IMR-90 (cell line): ENCODE results near the gene ARL6IP5. TPM values are rescaled to one million over a fixed set of nuclear protein-coding genes. Genes with fewer than 3 reads are reported as not detected.

Source experiments
- ATAC-seq: fragments of 200-7000 bp; cut with Tn5 transposase; 2 replicates; pipeline ENCODE4 v1.9.1; 2020; ENCODE audit warnings: low read depth, mild to moderate bottlenecking, moderate library complexity
- BruUV-seq: library from RNA; stranded (reverse); fragments of 400-500 nt; replicated peaks from 2 replicates; lab custom pipeline; 2021; lab: Mats Ljungman, UMichigan
- CTCF ChIA-PET: fragments of 300-600 bp; formaldehyde crosslinking; extraction: SDS; loops from one replicate; lab custom pipeline; 2021; ENCODE audit warnings: antibody characterized with exemption; lab: Yijun Ruan, JAX
- POLR2A ChIA-PET: fragments of 300-600 bp; sonication (Branson Sonifier 250); formaldehyde crosslinking; loops from one replicate; lab custom pipeline; 2022; ENCODE audit warnings: antibody characterized with exemption; ENCODE audit not compliant: unreplicated experiment; lab: Charles Lee
- DNase-seq: peaks from one replicate; pipeline ENCODE4 v3.0.0; 2013
- H2AFZ ChIP-seq: replicated peaks from 2 replicates; pipeline ENCODE3; 2013; ENCODE audit warnings: low read length, mild to moderate bottlenecking; ENCODE audit not compliant: poor library complexity
- H2AK5ac ChIP-seq: 2 replicates; pipeline ENCODE4 v1.6.1; 2013; ENCODE audit warnings: low read depth, low read length, inconsistent platforms
- H2AK9ac ChIP-seq: replicated peaks from 2 replicates; pipeline ENCODE3; 2013; ENCODE audit warnings: mild to moderate bottlenecking, low read depth, low read length, moderate library complexity; ENCODE audit not compliant: poor library complexity
- H2BK120ac ChIP-seq: 2 replicates; pipeline ENCODE4 v1.6.1; 2013; ENCODE audit warnings: low read depth, low read length, inconsistent platforms
- H2BK15ac ChIP-seq: 3 replicates; pipeline ENCODE4 v1.6.1; 2013; ENCODE audit warnings: low read depth, low read length, inconsistent platforms
- H2BK20ac ChIP-seq: 2 replicates; pipeline ENCODE4 v1.6.1; 2013; ENCODE audit warnings: low read depth, mild to moderate bottlenecking, inconsistent platforms, low read length, moderate library complexity
- H2BK5ac ChIP-seq: 2 replicates; pipeline ENCODE4 v1.6.1; 2013; ENCODE audit warnings: mild to moderate bottlenecking, low read depth, low read length, inconsistent platforms; ENCODE audit not compliant: poor library complexity, severe bottlenecking
- H3K14ac ChIP-seq: replicated peaks from 2 replicates; pipeline ENCODE4 v1.6.1; 2013; ENCODE audit warnings: low read depth, low read length, inconsistent platforms
- H3K18ac ChIP-seq: 2 replicates; pipeline ENCODE4 v1.6.1; 2013; ENCODE audit warnings: low read depth, low read length, control low read depth
- H3K23ac ChIP-seq: 2 replicates; pipeline ENCODE4 v1.6.1; 2013; ENCODE audit warnings: low read depth, low read length, inconsistent platforms
- H3K27ac ChIP-seq: 2 replicates; pipeline ENCODE4 v1.5.1; 2013; ENCODE audit warnings: mild to moderate bottlenecking, control low read depth, low read length; ENCODE audit not compliant: insufficient read depth
- H3K27me3 ChIP-seq: 2 replicates; pipeline ENCODE4 v1.6.1; 2013; ENCODE audit warnings: low read length; ENCODE audit not compliant: control insufficient read depth, insufficient read depth
- H3K36me3 ChIP-seq: 2 replicates; pipeline ENCODE4 v1.6.1; 2013; ENCODE audit warnings: low read length, mixed read lengths; ENCODE audit not compliant: control insufficient read depth, insufficient read depth
- H3K4ac ChIP-seq: 2 replicates; pipeline ENCODE4 v1.6.1; 2013; ENCODE audit warnings: low read depth, low read length, inconsistent platforms
- H3K4me1 ChIP-seq: 2 replicates; pipeline ENCODE4 v1.6.1; 2013; ENCODE audit warnings: low read length, mixed read lengths; ENCODE audit not compliant: control insufficient read depth, insufficient read depth
- H3K4me2 ChIP-seq: 2 replicates; pipeline ENCODE4 v1.6.1; 2013; ENCODE audit warnings: low read depth, mild to moderate bottlenecking, control low read depth, low read length, moderate library complexity
- H3K4me3 ChIP-seq: 2 replicates; pipeline ENCODE4 v1.5.1; 2013; ENCODE audit warnings: low read depth, mild to moderate bottlenecking, control low read depth, low read length, moderate library complexity; ENCODE audit not compliant: insufficient read depth
- H3K56ac ChIP-seq: 2 replicates; pipeline ENCODE4 v1.6.1; 2013; ENCODE audit warnings: low read length, inconsistent platforms; ENCODE audit not compliant: insufficient read depth; ENCODE audit errors: extremely low read depth
- H3K79me1 ChIP-seq, 2 experiments: 2 replicates each; pipeline ENCODE4 v1.6.1; 2013; ENCODE audit warnings: low read length in 2 of 2, inconsistent platforms in 1 of 2, low read depth in 1 of 2
- H3K9ac ChIP-seq: 2 replicates; pipeline ENCODE4 v1.6.1; 2013; ENCODE audit warnings: low read depth, low read length, control low read depth
- H3K9me1 ChIP-seq: 2 replicates; pipeline ENCODE4 v1.6.1; 2013; ENCODE audit warnings: low read length, inconsistent platforms; ENCODE audit not compliant: insufficient read depth
- H3K9me3 ChIP-seq: 2 replicates; pipeline ENCODE4 v1.6.1; 2013; ENCODE audit warnings: low read length; ENCODE audit not compliant: control insufficient read depth, insufficient read depth
- H4K20me1 ChIP-seq: 2 replicates; pipeline ENCODE4 v1.6.1; 2013; ENCODE audit warnings: low read length, inconsistent platforms; ENCODE audit not compliant: insufficient read depth
- H4K5ac ChIP-seq: 2 replicates; pipeline ENCODE4 v1.6.1; 2013; ENCODE audit warnings: mild to moderate bottlenecking, low read depth, low read length, control low read depth
- H4K8ac ChIP-seq, 2 experiments: 2 replicates each; pipeline ENCODE4 v1.6.1; 2013; ENCODE audit warnings: low read depth in 2 of 2, low read length in 2 of 2, control low read depth in 1 of 2, inconsistent platforms in 1 of 2
- H4K91ac ChIP-seq: 2 replicates; pipeline ENCODE4 v1.6.1; 2013; ENCODE audit warnings: low read depth, low read length, inconsistent platforms; ENCODE audit not compliant: insufficient read depth
- BHLHE40 ChIP-seq: fragments of 150-350 bp; IDR thresholded peaks from 2 replicates; pipeline ENCODE4 v1.6.1; 2016; ENCODE audit warnings: mild to moderate bottlenecking, low read depth, low read length
- CEBPB ChIP-seq: IDR thresholded peaks from 2 replicates; pipeline ENCODE4 v1.6.1; 2012; ENCODE audit warnings: low read depth, low read length, improper control_type of control experiment
- CTCF ChIP-seq: conservative IDR thresholded peaks from 2 replicates; pipeline ENCODE4 v1.5.1; 2012; ENCODE audit warnings: mild to moderate bottlenecking, low read depth, low read length, improper control_type of control experiment
- ELK1 ChIP-seq: fragments of 150-350 bp; IDR thresholded peaks from 2 replicates; pipeline ENCODE4 v1.6.1; 2016; ENCODE audit warnings: low read depth, mild to moderate bottlenecking, low read length, moderate library complexity, borderline replicate concordance
- FOS ChIP-seq: fragments of 150-350 bp; IDR thresholded peaks from 2 replicates; pipeline ENCODE4 v1.6.1; 2016; ENCODE audit warnings: low read depth, low read length
- MAFK ChIP-seq: IDR thresholded peaks from 2 replicates; pipeline ENCODE4 v1.6.1; 2012; ENCODE audit warnings: low read depth, low read length, improper control_type of control experiment
- RAD21 ChIP-seq: IDR thresholded peaks from 2 replicates; pipeline ENCODE4 v1.6.1; 2012; ENCODE audit warnings: low read length, improper control_type of control experiment
- RCOR1 ChIP-seq: IDR thresholded peaks from 2 replicates; pipeline ENCODE4 v1.6.1; 2012; ENCODE audit warnings: mild to moderate bottlenecking, low read length, improper control_type of control experiment; ENCODE audit not compliant: insufficient replicate concordance
- SMC3 ChIP-seq: fragments of 150-350 bp; IDR thresholded peaks from 2 replicates; pipeline ENCODE4 v1.6.1; 2016; ENCODE audit warnings: low read depth, mild to moderate bottlenecking, antibody characterized with exemption, low read length, moderate library complexity
- USF2 ChIP-seq: fragments of 150-350 bp; IDR thresholded peaks from 2 replicates; pipeline ENCODE4 v1.6.1; 2017; ENCODE audit warnings: mild to moderate bottlenecking, antibody characterized with exemption, low read length, low read depth
- WGBS, 2 experiments: methylation state at CpG; one replicate each; pipeline versions ENCODE4 v1.1.5 to v1.1.7; 2013; ENCODE audit warnings: missing lambda C conversion rate in 2 of 2; ENCODE audit not compliant: insufficient read length in 1 of 2; ENCODE audit errors: extremely low coverage in 2 of 2; 5-methylcytosine and 5-hydroxymethylcytosine counted together
- dilution Hi-C: fragments of 300-500 bp; cut with HindIII; formaldehyde crosslinking; loops from one replicate; pipeline ENCODE4 v1.14.3; 2018; ENCODE audit warnings: low sequenced_read_pairs; ENCODE audit not compliant: unreplicated experiment
- in situ Hi-C: fragments of 300-500 bp; cut with MboI; formaldehyde crosslinking; loops from 3 replicates; pipeline ENCODE4 v1.14.3; 2019; ENCODE audit warnings: low sequenced_read_pairs, inconsistent platforms, mixed read lengths
- intact Hi-C: fragments of 100-400 bp; cut with micrococcal nuclease; formaldehyde crosslinking; loops from 2 replicates; pipeline ENCODE4 v1.10.0; 2022
- polyA plus RNA-seq, 3 experiments: library from polyadenylated mRNA; depleted of rRNA; stranded (reverse); fragments of >200 nt; gene quantifications; 2 replicates each; pipeline ENCODE4 v1.2.3, GENCODE V29; 2012; ENCODE audit warnings: low replicate concordance in 1 of 3
- total RNA-seq: library from RNA; depleted of rRNA; stranded (reverse); fragments of >200 nt; gene quantifications from 2 replicates; pipeline ENCODE4 v1.2.3, GENCODE V29; 2012

The ARL6IP5 gene
- total and polyA plus RNA-seq, 2 of the 4 experiments (the other 2 are of a cell fraction), result 76.4 to 98.8 TPM

- ATAC-seq (no peak), DNase-seq (no peak)
- H3K23ac ChIP-seq, result no peak overlapping the region
- no peaks in the 10 kb centered on the region for H3K27me3 ChIP-seq
- intact Hi-C loops, result no loop called here
- no peaks in the 10 kb centered on the region for H3K4me1 ChIP-seq
- no peak overlapping the region for H3K18ac ChIP-seq
- no peaks in the 10 kb centered on the region for H3K9me3 ChIP-seq
- H2BK15ac ChIP-seq, result no peak overlapping the region
- TF ChIP-seq CTCF (no peak), BHLHE40 (no peak), CEBPB (no peak), ELK1 (no peak), FOS (no peak), MAFK (no peak), USF2 (no peak), RAD21 (no peak), SMC3 (no peak), RCOR1 (no peak)
- no peak overlapping the region for H4K91ac ChIP-seq
- ChIA-PET POLR2A (no interaction called here), CTCF (no interaction called here)
- H3K4me3 ChIP-seq, result no peak overlapping the region
- H3K4me2 ChIP-seq, result no peak overlapping the region
- no peak overlapping the region for H3K27ac ChIP-seq
- H3K56ac ChIP-seq, result no peak overlapping the region
- no peak overlapping the region for H3K9ac ChIP-seq
- no peak overlapping the region for H2BK120ac ChIP-seq
- H4K20me1 ChIP-seq, result no peaks in the 10 kb centered on the region; the same call in 1 of the 2 replicates
- WGBS, 2 experiments, result no CpG with 5 or more reads among the region's 3 CpGs
- no peak overlapping the region for H3K4ac ChIP-seq
- no peak overlapping the region for H4K5ac ChIP-seq
- H2AK9ac ChIP-seq, result no peak overlapping the region
- H2BK20ac ChIP-seq, result no peak overlapping the region
- BruUV-seq, result no TSS peak
- H2AK5ac ChIP-seq, result no peak overlapping the region
- no peak overlapping the region for H4K8ac ChIP-seq
- no peak overlapping the region for H2AFZ ChIP-seq
- peaks cover 2% of the 10 kb centered on the region; the same call in 1 of the 2 replicates for H3K9me1 ChIP-seq
- peaks cover 0 to 23% of the 10 kb centered on the region in 2 experiments for H3K79me1 ChIP-seq
- H3K36me3 ChIP-seq, result peaks cover 20% of the 10 kb centered on the region
- H3K14ac ChIP-seq, result no peak overlapping the region
- in situ Hi-C loops, result no loop called here
- dilution Hi-C loops, result no loop called here
- H2BK5ac ChIP-seq, result no peak overlapping the region
Measured at GRCh38 chr3:69103123-69103522, 18.4 kb downstream of the ARL6IP5 start.
